ENCODE measurements around the gene ZNF311. TPM values are rescaled to one million over a fixed set of nuclear protein-coding genes. Genes with fewer than 3 reads are reported as not detected.

The ZNF311 gene
- total and polyA plus RNA-seq, 2 of the 13 experiments (the other 11 are each of a cell fraction or from before 2014, with no cell fraction given) = not detected

- TF ChIP-seq TFDP2 (CRISPR knock-in tag; IDR thresholded peaks at IDR 0.05) (peak; percentile 37), ARNT2 (CRISPR knock-in tag; IDR thresholded peaks at IDR 0.05; ENCODE audit: low read depth) (no peak), SAFB2 (CRISPR knock-in tag; IDR thresholded peaks at IDR 0.05; ENCODE audit: borderline replicate concordance, low read depth) (0 out of 2 replicates have a peak, but pooled peaks have one; percentile 16), ZNF746 (CRISPR knock-in tag; IDR thresholded peaks at IDR 0.05) (no peak), SNAPC2 (CRISPR knock-in tag; IDR thresholded peaks at IDR 0.05) (peak; percentile 58; the same call in 1 of the 2 replicates), PATZ1 (CRISPR knock-in tag; IDR thresholded peaks at IDR 0.05) (peak; percentile 29), HMGXB3 (CRISPR knock-in tag; IDR thresholded peaks at IDR 0.05; ENCODE audit: borderline replicate concordance) (0 out of 2 replicates have a peak, but pooled peaks have one; percentile 16), IRX3 (CRISPR knock-in tag; IDR thresholded peaks at IDR 0.05; ENCODE audit: borderline replicate concordance, low read depth) (0 out of 2 replicates have a peak, but pooled peaks have one; percentile 52), PPARG (CRISPR knock-in tag; conservative IDR thresholded peaks at IDR 0.05) (no peak; the same call in none of the 2 replicates), ZBTB25 (CRISPR knock-in tag; IDR thresholded peaks at IDR 0.05) (peak; percentile 65; the same call in 1 of the 2 replicates), MXI1 (IDR thresholded peaks at IDR 0.05; ENCODE audit: borderline replicate concordance, low read depth, low read length) (peak; percentile 67; the same call in 1 of the 3 replicates), ZSCAN20 (CRISPR knock-in tag; IDR thresholded peaks at IDR 0.05; ENCODE audit: borderline replicate concordance) (peak; percentile 6; the same call in 1 of the 2 replicates), ZNF7 (CRISPR knock-in tag; IDR thresholded peaks at IDR 0.05) (0 out of 2 replicates have a peak, but pooled peaks have one; percentile 8), ZNF639 (CRISPR knock-in tag; conservative IDR thresholded peaks at IDR 0.05) (peak; percentile 28; the same call in 1 of the 2 replicates), ZSCAN21 (CRISPR knock-in tag; IDR thresholded peaks at IDR 0.05; ENCODE audit: borderline replicate concordance) (peak; percentile 68; the same call in 1 of the 2 replicates), DNMT3B (CRISPR knock-in tag; conservative IDR thresholded peaks at IDR 0.05) (no peak), ZNF678 (CRISPR knock-in tag; IDR thresholded peaks at IDR 0.05) (0 out of 2 replicates have a peak, but pooled peaks have one; percentile 33), ZNF33B (CRISPR knock-in tag; IDR thresholded peaks at IDR 0.05) (no peak), MBD4 (IDR thresholded peaks at IDR 0.05; ENCODE audit: borderline replicate concordance, low read length) (peak; percentile 80; the same call in 1 of the 2 replicates)
Observed at GRCh38 chr6:28981833-28982475, 23.2 kb downstream of the ZNF311 start (continued).
